Ishikawa (cell line): ENCODE results near the gene CHRDL2.

Experiments
- EGR1 ChIP-seq: IDR thresholded peaks from 2 replicates; pipeline ENCODE4 v1.6.1; 2012
- EP300 ChIP-seq: IDR thresholded peaks from 2 replicates; pipeline ENCODE4 v1.6.1; 2012; ENCODE audit warnings: borderline replicate concordance
- RAD21 ChIP-seq: IDR thresholded peaks from 2 replicates; pipeline ENCODE4 v1.6.1; 2012; ENCODE audit warnings: low read depth
- YY1 ChIP-seq: IDR thresholded peaks from 2 replicates; pipeline ENCODE4 v1.6.1; 2012; ENCODE audit warnings: low read depth
- ZBTB7A ChIP-seq: IDR thresholded peaks from 2 replicates; pipeline ENCODE4 v1.6.1; 2012; ENCODE audit warnings: low read depth
- TF ChIP-seq, protein P1 (sequence below): IDR thresholded peaks from 2 replicates; pipeline ENCODE4 v1.6.1; 2012
- TF ChIP-seq, protein P2 (sequence below): IDR thresholded peaks from 2 replicates; pipeline ENCODE4 v1.6.1; 2012; ENCODE audit warnings: low read depth, mild to moderate bottlenecking

DNA sequence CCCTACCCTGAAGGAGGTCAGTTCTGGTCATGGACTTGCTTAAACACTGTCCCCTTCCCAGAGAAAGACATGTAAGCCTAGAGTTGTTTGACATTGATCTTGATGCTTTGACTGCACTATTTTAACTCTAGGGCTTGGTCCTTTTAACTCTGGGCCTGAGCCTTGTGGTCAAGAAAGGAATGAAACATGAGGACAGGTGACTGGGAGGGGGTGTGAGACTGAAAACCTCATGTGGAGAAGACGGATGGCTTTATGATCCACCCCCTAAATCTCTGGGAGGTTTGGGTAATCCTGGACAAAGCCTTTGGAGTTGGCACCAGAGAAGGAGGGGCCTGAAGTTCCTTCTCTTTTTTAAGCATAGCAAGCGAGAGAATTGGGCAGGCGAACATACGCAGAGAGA lies 17.5 kb downstream of the CHRDL2 start:
- TF ChIP-seq EP300 (no peak), YY1 (no peak), EGR1 (no peak), RAD21 (no peak), ZBTB7A (no peak)
- TF ChIP-seq, protein P1, sequence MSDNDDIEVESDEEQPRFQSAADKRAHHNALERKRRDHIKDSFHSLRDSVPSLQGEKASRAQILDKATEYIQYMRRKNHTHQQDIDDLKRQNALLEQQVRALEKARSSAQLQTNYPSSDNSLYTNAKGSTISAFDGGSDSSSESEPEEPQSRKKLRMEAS = no peak
- TF ChIP-seq, protein P2, sequence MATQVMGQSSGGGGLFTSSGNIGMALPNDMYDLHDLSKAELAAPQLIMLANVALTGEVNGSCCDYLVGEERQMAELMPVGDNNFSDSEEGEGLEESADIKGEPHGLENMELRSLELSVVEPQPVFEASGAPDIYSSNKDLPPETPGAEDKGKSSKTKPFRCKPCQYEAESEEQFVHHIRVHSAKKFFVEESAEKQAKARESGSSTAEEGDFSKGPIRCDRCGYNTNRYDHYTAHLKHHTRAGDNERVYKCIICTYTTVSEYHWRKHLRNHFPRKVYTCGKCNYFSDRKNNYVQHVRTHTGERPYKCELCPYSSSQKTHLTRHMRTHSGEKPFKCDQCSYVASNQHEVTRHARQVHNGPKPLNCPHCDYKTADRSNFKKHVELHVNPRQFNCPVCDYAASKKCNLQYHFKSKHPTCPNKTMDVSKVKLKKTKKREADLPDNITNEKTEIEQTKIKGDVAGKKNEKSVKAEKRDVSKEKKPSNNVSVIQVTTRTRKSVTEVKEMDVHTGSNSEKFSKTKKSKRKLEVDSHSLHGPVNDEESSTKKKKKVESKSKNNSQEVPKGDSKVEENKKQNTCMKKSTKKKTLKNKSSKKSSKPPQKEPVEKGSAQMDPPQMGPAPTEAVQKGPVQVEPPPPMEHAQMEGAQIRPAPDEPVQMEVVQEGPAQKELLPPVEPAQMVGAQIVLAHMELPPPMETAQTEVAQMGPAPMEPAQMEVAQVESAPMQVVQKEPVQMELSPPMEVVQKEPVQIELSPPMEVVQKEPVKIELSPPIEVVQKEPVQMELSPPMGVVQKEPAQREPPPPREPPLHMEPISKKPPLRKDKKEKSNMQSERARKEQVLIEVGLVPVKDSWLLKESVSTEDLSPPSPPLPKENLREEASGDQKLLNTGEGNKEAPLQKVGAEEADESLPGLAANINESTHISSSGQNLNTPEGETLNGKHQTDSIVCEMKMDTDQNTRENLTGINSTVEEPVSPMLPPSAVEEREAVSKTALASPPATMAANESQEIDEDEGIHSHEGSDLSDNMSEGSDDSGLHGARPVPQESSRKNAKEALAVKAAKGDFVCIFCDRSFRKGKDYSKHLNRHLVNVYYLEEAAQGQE = no peak
